Effector memory CD8-positive, alpha-beta T cell (primary cell): Measurements from ENCODE around the gene DNAJB1.

Experiments
- ATAC-seq: fragments of 150-1000 bp; cut with Tn5 transposase; replicated peaks from 2 replicates; pipeline ENCODE4 v1.10.0; 2021; ENCODE audit warnings: mild to moderate bottlenecking, moderate library complexity
- DNase-seq, 3 experiments: peaks; one replicate each; pipeline ENCODE4 v3.0.0; 2021
- H3K27ac Mint-ChIP-seq, 2 donors: one replicate each; pipeline ENCODE4 v1.8.0; 2022; ENCODE audit warnings: mild to moderate bottlenecking in 2 of 2, mixed read lengths in 2 of 2, moderate library complexity in 2 of 2
- H3K27me3 Mint-ChIP-seq, 2 donors: one replicate each; pipeline ENCODE4 v1.8.0; 2022; ENCODE audit warnings: mixed read lengths in 2 of 2
- H3K36me3 Mint-ChIP-seq: one replicate; pipeline ENCODE4 v1.8.0; 2022; ENCODE audit warnings: mild to moderate bottlenecking, moderate library complexity, mixed read lengths; ENCODE audit not compliant: insufficient read depth
- H3K4me1 Mint-ChIP-seq, 2 donors: one replicate each; pipeline ENCODE4 v1.8.0; 2022; ENCODE audit warnings: low read depth in 2 of 2, mixed read lengths in 2 of 2
- H3K4me3 Mint-ChIP-seq, 2 donors: one replicate each; pipeline ENCODE4 v1.8.0; 2022; ENCODE audit warnings: mild to moderate bottlenecking in 2 of 2, mixed read lengths in 2 of 2, moderate library complexity in 2 of 2
- H3K9me3 Mint-ChIP-seq, 2 donors: one replicate each; pipeline ENCODE4 v1.8.0; 2022; ENCODE audit warnings: mixed read lengths in 2 of 2

The DNAJB1 gene

GRCh38 chr19:14492756-14493337, 25.4 kb downstream of the DNAJB1 start:
- Mint-ChIP-seq H3K4me3 (no peak overlapping the region), H3K9me3 (no peaks in the 10 kb centered on the region), H3K27me3 (no peaks in the 10 kb centered on the region), H3K27ac (peak overlapping the region; percentile 11 to 45), H3K4me1 (peaks cover 22 to 23% of the 10 kb centered on the region in 2 donors), H3K36me3 (peaks cover 31% of the 10 kb centered on the region)
- ATAC-seq (no peak), DNase-seq (no peak)

GRCh38 chr19:14487370-14488125, 30.6 kb downstream of the DNAJB1 start:
- H3K27ac Mint-ChIP-seq, result no peak overlapping the region
- DNase-seq (no peak), ATAC-seq (no peak)
- H3K4me1 Mint-ChIP-seq, result peaks cover 6 to 7% of the 10 kb centered on the region in 2 donors
- no peak overlapping the region for H3K4me3 Mint-ChIP-seq
- H3K9me3 Mint-ChIP-seq, result no peaks in the 10 kb centered on the region
- no peaks in the 10 kb centered on the region for H3K27me3 Mint-ChIP-seq
- peaks cover 27% of the 10 kb centered on the region for H3K36me3 Mint-ChIP-seq

- Mint-ChIP-seq H3K4me1 (peaks cover 10 to 13% of the 10 kb centered on the region in 2 donors), H3K36me3 (peaks cover 6% of the 10 kb centered on the region), H3K27ac (no peak overlapping the region), H3K27me3 (no peaks in the 10 kb centered on the region), H3K9me3 (no peaks in the 10 kb centered on the region), H3K4me3 (no peak overlapping the region)
- ATAC-seq (no peak), DNase-seq (no peak)
These were observed 35.8 kb downstream of the DNAJB1 start for GRCh38 chr19:14482172-14482941.

- H3K9me3 Mint-ChIP-seq, result no peaks in the 10 kb centered on the region
- DNase-seq, result no peak
- H3K27me3 Mint-ChIP-seq, result peaks cover 0 to 14% of the 10 kb centered on the region in 2 donors
- H3K27ac Mint-ChIP-seq, result no peak overlapping the region
- peaks cover 9% of the 10 kb centered on the region for H3K36me3 Mint-ChIP-seq
- no peak for ATAC-seq
- H3K4me1 Mint-ChIP-seq, result peaks cover 12 to 19% of the 10 kb centered on the region in 2 donors
- H3K4me3 Mint-ChIP-seq, result peak overlapping the region; percentile 57 to 59
These were observed 37.5 kb downstream of the DNAJB1 start for GRCh38 chr19:14480700-14481079.

GRCh38 chr19:14479975-14480699, 38.1 kb downstream of the DNAJB1 start:
- DNase-seq (peak; percentile 73 to 81 (median 76)), ATAC-seq (peak; percentile 63)
- Mint-ChIP-seq H3K9me3 (no peaks in the 10 kb centered on the region), H3K27me3 (peaks cover under 1 to 20% of the 10 kb centered on the region in 2 donors), H3K27ac (no peak overlapping the region), H3K4me1 (peaks cover 16 to 19% of the 10 kb centered on the region in 2 donors), H3K36me3 (peaks cover 9% of the 10 kb centered on the region), H3K4me3 (peak overlapping the region; percentile 57 to 59)

- ATAC-seq, result no peak
- Mint-ChIP-seq H3K9me3 (no peaks in the 10 kb centered on the region), H3K4me3 (no peak overlapping the region), H3K27me3 (peaks cover 8 to 27% of the 10 kb centered on the region in 2 donors), H3K27ac (no peak overlapping the region), H3K4me1 (peaks cover 21 to 26% of the 10 kb centered on the region in 2 donors), H3K36me3 (peaks cover 9% of the 10 kb centered on the region)
- DNase-seq, result no peak
These were observed 38.8 kb downstream of the DNAJB1 start for GRCh38 chr19:14479309-14479974.

GRCh38 chr19:14478113-14478545, 40.1 kb downstream of the DNAJB1 start:
- Mint-ChIP-seq H3K4me3 (no peak overlapping the region), H3K27me3 (peaks cover 13 to 35% of the 10 kb centered on the region in 2 donors), H3K27ac (no peak overlapping the region), H3K4me1 (peaks cover 21 to 29% of the 10 kb centered on the region in 2 donors), H3K36me3 (peaks cover 9% of the 10 kb centered on the region), H3K9me3 (no peaks in the 10 kb centered on the region)
- no peak for DNase-seq
- ATAC-seq, result no peak

GRCh38 chr19:14477418-14478112, 40.6 kb downstream of the DNAJB1 start:
- no peak overlapping the region for H3K4me3 Mint-ChIP-seq

GRCh38 chr19:14476673-14477401, 41.4 kb downstream of the DNAJB1 start:
- ATAC-seq, result peak; percentile 60
- Mint-ChIP-seq H3K27ac (peak overlapping the region; percentile 51 to 94), H3K27me3 (peaks cover 21 to 45% of the 10 kb centered on the region in 2 donors), H3K36me3 (peaks cover 11% of the 10 kb centered on the region), H3K9me3 (no peaks in the 10 kb centered on the region), H3K4me3 (peak overlapping the region in 1 of 2 donors; percentile 45), H3K4me1 (peaks cover 30 to 41% of the 10 kb centered on the region in 2 donors)
- DNase-seq, result peak; percentile 43 to 72 (median 47)

More at GRCh38 chr19:14477418-14478112, 40.6 kb downstream of the DNAJB1 start:
- Mint-ChIP-seq H3K27me3 (peaks cover 18 to 41% of the 10 kb centered on the region in 2 donors), H3K36me3 (peaks cover 9% of the 10 kb centered on the region), H3K27ac (peak overlapping the region; percentile 51 to 94), H3K4me1 (peaks cover 26 to 33% of the 10 kb centered on the region in 2 donors), H3K9me3 (no peaks in the 10 kb centered on the region)
- no peak for ATAC-seq
- no peak for DNase-seq

GRCh38 chr19:14476327-14476672, 41.9 kb downstream of the DNAJB1 start:
- peaks cover 14% of the 10 kb centered on the region for H3K36me3 Mint-ChIP-seq
- ATAC-seq (no peak), DNase-seq (no peak)
- peak overlapping the region; percentile 51 to 94 for H3K27ac Mint-ChIP-seq
- peaks cover 21 to 45% of the 10 kb centered on the region in 2 donors for H3K27me3 Mint-ChIP-seq
- H3K4me3 Mint-ChIP-seq, result peak overlapping the region in 1 of 2 donors; percentile 45
- H3K9me3 Mint-ChIP-seq, result no peaks in the 10 kb centered on the region
- peaks cover 30 to 42% of the 10 kb centered on the region in 2 donors for H3K4me1 Mint-ChIP-seq

- no peak for DNase-seq
- peaks cover 26 to 35% of the 10 kb centered on the region in 2 donors for H3K4me1 Mint-ChIP-seq
- peaks cover 21% of the 10 kb centered on the region for H3K36me3 Mint-ChIP-seq
- H3K27me3 Mint-ChIP-seq, result peaks cover 21 to 45% of the 10 kb centered on the region in 2 donors
- ATAC-seq, result peak; percentile 10
- H3K27ac Mint-ChIP-seq, result peak within 1 kb of the TSS; percentile 62 to 94
- no peaks in the 10 kb centered on the region for H3K9me3 Mint-ChIP-seq
- peak within 1 kb of the TSS; percentile 34 to 45 for H3K4me3 Mint-ChIP-seq
These were observed 42.7 kb downstream of the DNAJB1 start, which contains the start of gene PTGER1 for GRCh38 chr19:14475251-14476073. TSS of gene PTGER1 (minus strand) at chr19:14475354. CDS start at chr19:14474320, 1,034 bp downstream.
